Body of pancreas (tissue), 4 donors: Measurements from ENCODE around the gene TNS3. TPM values are rescaled to one million over a fixed set of nuclear protein-coding genes. Genes with fewer than 3 reads are reported as not detected.

Experiments used
- ATAC-seq: fragments of 150-250 bp; one replicate; pipeline ENCODE4 v1.9.1; 2016
- DNase-seq, 4 donors: peaks; one replicate each; pipeline ENCODE4 v3.0.0-alpha.2; 2019
- H3K27ac ChIP-seq, 4 donors: fragments of 200-600 bp; sonication (generic); 1 replicate in 3 of 4; 2 replicates in 1 of 4; pipeline versions ENCODE4 v1.5.1 to v1.6.1; 2016 to 2019; ENCODE audit warnings: mild to moderate bottlenecking in 1 of 4, mixed read lengths in 1 of 4, moderate library complexity in 1 of 4
- H3K27me3 ChIP-seq, 2 donors: fragments of 200-600 bp; sonication (generic); one replicate each; pipeline ENCODE4 v1.6.0; 2016; ENCODE audit warnings: mild to moderate bottlenecking in 1 of 2
- H3K36me3 ChIP-seq, 2 donors: fragments of 200-600 bp; sonication (generic); replicated peaks in 1 of 2; 2 replicates each; pipeline ENCODE4 v1.5.1; 2016; ENCODE audit warnings: low read depth in 2 of 2; ENCODE audit not compliant: insufficient read depth in 1 of 2
- H3K4me1 ChIP-seq: fragments of 200-600 bp; sonication (generic); one replicate; pipeline ENCODE4 v1.6.0; 2016
- H3K4me3 ChIP-seq, 2 donors: fragments of 200-600 bp; sonication (generic); 1 replicate in 1 of 2; 2 replicates in 1 of 2; pipeline ENCODE4 v1.5.1; 2016 to 2019
- H3K9me3 ChIP-seq, 3 donors: fragments of 200-600 bp; sonication (generic); 1 replicate in 2 of 3; 2 replicates in 1 of 3; pipeline ENCODE4 v1.5.1; 2016
- CTCF ChIP-seq, 7 experiments: fragments of 450-650 bp in 4 of 7; fragments of 200-600 bp in 3 of 7; sonication (generic) in 3 of 7; IDR thresholded peaks; one replicate each; pipeline ENCODE4 v1.5.1; 2016 to 2019; ENCODE audit warnings: antibody characterized with exemption in 7 of 7
- POLR2A ChIP-seq, 3 donors: fragments of 450-650 bp; IDR thresholded peaks; one replicate each; pipeline ENCODE4 v1.6.1; 2016; ENCODE audit warnings: antibody characterized with exemption in 3 of 3, mild to moderate bottlenecking in 2 of 3
- WGBS, 2 donors: methylation state at CpG; one replicate each; pipeline ENCODE4 v1.1.5; 2017; 5-methylcytosine and 5-hydroxymethylcytosine counted together
- intact Hi-C: fragments of 100-400 bp; cut with DNase I; formaldehyde crosslinking; loops from one replicate; pipeline ENCODE4 v1.15.1; 2023
- total RNA-seq, 2 donors: library from RNA; depleted of rRNA; stranded (reverse); fragments of >200 nt; gene quantifications; one replicate each; pipeline ENCODE4 v1.1.0, GENCODE V29; 2016

TNS3 gene
- total RNA-seq, 2 donors from 2014 or later: 100 to 265 TPM

DNA sequence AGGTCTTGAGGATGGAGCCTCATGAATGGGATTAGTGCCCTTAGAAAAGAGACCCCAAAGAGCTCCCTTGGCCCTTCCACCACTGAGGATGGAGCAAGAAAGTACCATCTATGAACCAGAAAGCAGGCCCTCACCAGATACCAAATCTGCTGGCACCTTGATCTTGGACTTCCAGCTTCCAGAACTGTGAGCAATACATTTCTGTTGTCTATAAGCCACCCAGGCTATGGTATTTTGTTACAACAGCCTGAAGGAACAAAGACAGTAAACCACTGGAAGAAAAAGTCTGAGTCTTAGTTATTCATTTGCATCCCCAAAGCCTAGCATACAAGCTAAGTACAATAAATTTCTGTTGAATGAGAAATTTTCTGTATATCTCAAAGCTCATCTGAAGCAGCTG is 37.9 kb upstream of the TNS3 start:
- DNase-seq: no peak
- H3K4me3 ChIP-seq: no peak overlapping the region
- H3K36me3 ChIP-seq: no peaks in the 10 kb centered on the region
- H3K4me1 ChIP-seq: peaks cover 21% of the 10 kb centered on the region
- no peaks in the 10 kb centered on the region for H3K9me3 ChIP-seq
- H3K27ac ChIP-seq: no peak overlapping the region
- H3K27me3 ChIP-seq: no peaks in the 10 kb centered on the region
- ATAC-seq: no peak
- TF ChIP-seq POLR2A (IDR thresholded peaks at IDR 0.05): no peak
- TF ChIP-seq CTCF (IDR thresholded peaks at IDR 0.05): no peak
- intact Hi-C loops: no loop called here

- Histone ChIP-seq H3K9me3 (no peaks in the 10 kb centered on the region), H3K36me3 (no peaks in the 10 kb centered on the region), H3K27ac (no peak overlapping the region), H3K4me3 (no peak overlapping the region), H3K4me1 (peaks cover 5% of the 10 kb centered on the region), H3K27me3 (no peaks in the 10 kb centered on the region)
- no peak for TF ChIP-seq CTCF (IDR thresholded peaks at IDR 0.05)
- no peak for ATAC-seq
- 74 to 86% methylated on average over 3 to 4 of the region's 4 CpGs for WGBS, 2 donors
- DNase-seq: no peak
- intact Hi-C loops: no loop called here
These were observed 35.2 kb upstream of the TNS3 start for GRCh38 chr7:47617131-47617530.

- no peaks in the 10 kb centered on the region for H3K27me3 ChIP-seq
- no peaks in the 10 kb centered on the region for H3K9me3 ChIP-seq
- H3K27ac ChIP-seq: no peak overlapping the region
- TF ChIP-seq CTCF (IDR thresholded peaks at IDR 0.05) (no peak), POLR2A (IDR thresholded peaks at IDR 0.05) (no peak)
- no peak for DNase-seq
- ATAC-seq: no peak
- no peak overlapping the region for H3K4me3 ChIP-seq
- H3K4me1 ChIP-seq: peaks cover 23% of the 10 kb centered on the region
- H3K36me3 ChIP-seq: no peaks in the 10 kb centered on the region
- 74 to 92% methylated on average over 5 to 6 of the region's 6 CpGs for WGBS, 2 donors
- intact Hi-C loops: no loop called here
These were observed 32.5 kb upstream of the TNS3 start for GRCh38 chr7:47614450-47614849.

DNA sequence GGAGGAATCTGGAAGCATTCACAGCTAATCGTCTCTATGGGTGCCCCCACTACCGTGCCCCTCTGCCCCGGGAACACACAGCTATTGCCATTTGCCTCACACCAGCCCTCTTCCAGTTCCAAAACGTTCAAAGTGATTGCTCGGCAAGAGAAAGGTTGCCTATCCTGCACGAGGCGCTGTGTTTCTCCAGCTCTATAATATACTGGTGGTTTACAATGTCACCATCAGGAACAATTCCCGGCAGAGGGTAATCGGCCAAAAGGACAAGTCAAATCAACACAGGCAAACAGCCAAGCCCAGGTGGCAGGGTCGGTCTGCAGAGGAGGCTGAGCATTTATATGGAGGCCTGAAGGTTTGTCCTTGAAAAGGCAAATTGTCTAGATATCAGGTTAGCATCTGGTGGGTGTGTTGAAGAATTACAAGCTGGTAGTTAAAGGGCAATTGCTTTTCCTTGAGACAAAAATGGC is 29.2 kb upstream of the TNS3 start:
- Histone ChIP-seq H3K4me1 (peaks cover 32% of the 10 kb centered on the region), H3K36me3 (no peaks in the 10 kb centered on the region), H3K27ac (peak overlapping the region; percentile 66 to 83 (median 70)), H3K4me3 (no peak overlapping the region), H3K27me3 (no peaks in the 10 kb centered on the region), H3K9me3 (no peaks in the 10 kb centered on the region)
- DNase-seq (peak; percentile 70 to 88 (median 85)), ATAC-seq (peak; percentile 79)
- WGBS, 2 donors: 9 to 16% methylated on average over 9 to 10 of the region's 10 CpGs
- intact Hi-C loops: no loop called here
- TF ChIP-seq CTCF (IDR thresholded peaks at IDR 0.05): peak in 3 of 7 experiments; percentile 36 to 41 (median 36)
- TF ChIP-seq POLR2A (IDR thresholded peaks at IDR 0.05): no peak

GRCh38 chr7:47610506-47611044 is 28.7 kb upstream of the TNS3 start:
- intact Hi-C loops: no loop called here
- H3K4me1 ChIP-seq: peaks cover 36% of the 10 kb centered on the region
- ATAC-seq: peak; percentile 76
- no peaks in the 10 kb centered on the region for H3K9me3 ChIP-seq
- no peaks in the 10 kb centered on the region for H3K36me3 ChIP-seq
- DNase-seq: peak in 3 of 4 donors; percentile 28 to 52 (median 33)
- WGBS, 2 donors: 10 to 12% methylated on average over 4 of the region's 4 CpGs
- peak overlapping the region; percentile 66 to 83 (median 70) for H3K27ac ChIP-seq
- no peaks in the 10 kb centered on the region for H3K27me3 ChIP-seq
- TF ChIP-seq POLR2A (IDR thresholded peaks at IDR 0.05) (no peak), CTCF (IDR thresholded peaks at IDR 0.05) (no peak)
- no peak overlapping the region for H3K4me3 ChIP-seq
